B cell (primary cell): ENCODE measurements around the gene CGB1. TPM values are rescaled to one million over a fixed set of nuclear protein-coding genes. Genes with fewer than 3 reads are reported as not detected.

Experiments used
- ATAC-seq: fragments of 200-7000 bp; cut with Tn5 transposase; one replicate; pipeline ENCODE4 v1.10.0; 2021; ENCODE audit warnings: low read depth, mild to moderate bottlenecking, moderate number of reproducible peaks, moderate library complexity
- CTCF ChIA-PET: fragments of 350-600 bp; sonication (Branson Sonifier 250); formaldehyde crosslinking; loops from one replicate; lab custom pipeline; 2021; ENCODE audit warnings: antibody characterized with exemption, inconsistent platforms; lab: Charles Lee
- POLR2A ChIA-PET: fragments of 350-600 bp; sonication (Branson Sonifier 250); formaldehyde crosslinking; loops from one replicate; lab custom pipeline; 2021; ENCODE audit warnings: antibody characterized with exemption; lab: Charles Lee
- DNase-seq: peaks from one replicate; pipeline ENCODE4 v3.0.0; 2013
- H2AFZ ChIP-seq: 2 replicates; pipeline ENCODE4 v1.6.1; 2012; ENCODE audit warnings: mild to moderate bottlenecking, low read depth, low read length; ENCODE audit not compliant: insufficient read depth, poor library complexity, severe bottlenecking
- H3K27ac ChIP-seq, 2 donors: 1 replicate in 1 of 2; 2 replicates in 1 of 2; pipeline ENCODE4 v1.5.1; 2012 to 2013; ENCODE audit warnings: low read length in 2 of 2, mild to moderate bottlenecking in 2 of 2, moderate library complexity in 1 of 2
- H3K27me3 ChIP-seq, 4 experiments: fragments of 200-600 bp in 1 of 4; sonication (generic) in 1 of 4; replicated peaks in 1 of 4; 1 replicate in 2 of 4; 2 replicates in 2 of 4; pipeline versions ENCODE4 v1.6.1 to v1.7.0; 2013 to 2016; ENCODE audit warnings: low read length in 3 of 4, mild to moderate bottlenecking in 2 of 4, mixed read lengths in 1 of 4, moderate library complexity in 1 of 4; ENCODE audit not compliant: insufficient read depth in 4 of 4, control insufficient read depth in 3 of 4; ENCODE audit errors: control extremely low read depth in 1 of 4
- H3K36me3 ChIP-seq, 2 experiments: replicated peaks in 1 of 2; 1 replicate in 1 of 2; 2 replicates in 1 of 2; pipeline versions ENCODE4 v1.6.1 to v1.7.1; 2013; ENCODE audit warnings: low read length in 1 of 2; ENCODE audit not compliant: insufficient read depth in 2 of 2, control insufficient read depth in 1 of 2; ENCODE audit errors: control extremely low read depth in 1 of 2, extremely low read depth in 1 of 2
- H3K4me1 ChIP-seq, 2 donors: fragments of 200-600 bp in 1 of 2; sonication (generic) in 1 of 2; 1 replicate in 1 of 2; 2 replicates in 1 of 2; pipeline versions ENCODE4 v1.5.1 to v1.6.1; 2013 to 2017; ENCODE audit warnings: low read length in 2 of 2; ENCODE audit not compliant: control insufficient read depth in 2 of 2, insufficient read depth in 2 of 2
- H3K4me2 ChIP-seq: replicated peaks from 2 replicates; pipeline ENCODE3; 2012; ENCODE audit warnings: mild to moderate bottlenecking, low read depth, low read length; ENCODE audit not compliant: poor library complexity, severe bottlenecking
- H3K4me3 ChIP-seq, 5 experiments: fragments of 200-600 bp in 1 of 5; sonication (generic) in 1 of 5; 1 replicate in 3 of 5; 2 replicates in 2 of 5; pipeline versions ENCODE4 v1.5.1 to v1.7.0; 2011 to 2016; ENCODE audit warnings: low read length in 4 of 5, mild to moderate bottlenecking in 4 of 5, low read depth in 2 of 5, control low read depth in 1 of 5, moderate library complexity in 1 of 5; ENCODE audit not compliant: insufficient read depth in 1 of 5; ENCODE audit errors: control extremely low read depth in 1 of 5, extremely low read depth in 1 of 5
- H3K79me2 ChIP-seq: fragments of 200-600 bp; sonication (generic); one replicate; pipeline ENCODE4 v1.6.0; 2016; ENCODE audit warnings: low read length; ENCODE audit not compliant: control insufficient read depth, insufficient read depth
- H3K9ac ChIP-seq: fragments of 200-600 bp; sonication (generic); 2 replicates; pipeline ENCODE4 v1.6.1; 2017; ENCODE audit warnings: mild to moderate bottlenecking, low read length, moderate library complexity
- H3K9me3 ChIP-seq, 3 donors: one replicate each; pipeline versions ENCODE4 v1.6.1 to v1.7.1; 2013; ENCODE audit warnings: low read length in 2 of 3; ENCODE audit not compliant: control insufficient read depth in 2 of 3, insufficient read depth in 1 of 3; ENCODE audit errors: control extremely low read depth in 1 of 3
- H4K20me1 ChIP-seq: 2 replicates; pipeline ENCODE4 v1.6.0; 2012; ENCODE audit warnings: mild to moderate bottlenecking, low read length; ENCODE audit not compliant: insufficient read depth, control insufficient read depth, poor library complexity, severe bottlenecking
- H3K27ac Mint-ChIP-seq: one replicate; pipeline ENCODE4 v1.8.0; 2021; ENCODE audit warnings: mixed read lengths
- H3K27me3 Mint-ChIP-seq: one replicate; pipeline ENCODE4 v1.8.0; 2021; ENCODE audit warnings: mixed read lengths
- H3K4me1 Mint-ChIP-seq: one replicate; pipeline ENCODE4 v1.8.0; 2021; ENCODE audit warnings: mixed read lengths
- H3K4me3 Mint-ChIP-seq: one replicate; pipeline ENCODE4 v1.8.0; 2021; ENCODE audit warnings: mixed read lengths
- H3K9me3 Mint-ChIP-seq: one replicate; pipeline ENCODE4 v1.8.0; 2022; ENCODE audit warnings: mixed read lengths; ENCODE audit not compliant: insufficient read depth
- EZH2 ChIP-seq: IDR thresholded peaks from 2 replicates; pipeline ENCODE4 v1.6.1; 2012; ENCODE audit warnings: borderline replicate concordance, low read depth, mild to moderate bottlenecking, moderate library complexity, low read length; ENCODE audit not compliant: insufficient read depth, poor library complexity, severe bottlenecking
- WGBS: methylation state at CpG from one replicate; pipeline ENCODE4 v1.1.5; 2013; ENCODE audit warnings: missing lambda C conversion rate; ENCODE audit not compliant: insufficient coverage; 5-methylcytosine and 5-hydroxymethylcytosine counted together
- intact Hi-C: fragments of 100-400 bp; cut with micrococcal nuclease; formaldehyde crosslinking; loops from one replicate; pipeline ENCODE4 v1.10.0; 2022
- polyA plus RNA-seq: library from polyadenylated mRNA; depleted of rRNA; stranded (reverse); fragments of >200 nt; gene quantifications from 2 replicates; pipeline ENCODE4 v1.2.3, GENCODE V29; 2012
- total RNA-seq, 2 donors: library from RNA; stranded (reverse); fragments of 120-200 nt in 1 of 2; gene quantifications; 1 replicate in 1 of 2; 2 replicates in 1 of 2; pipeline versions ENCODE4 v1.2.3 to v1.2.4, GENCODE V29; 2013 to 2022
- TF ChIP-seq, protein P1 (sequence below): fragments of 200-600 bp; IDR thresholded peaks from one replicate; pipeline ENCODE4 v1.8.0; 2022; ENCODE audit warnings: antibody characterized with exemption, mild to moderate bottlenecking

CGB1 gene
- total and polyA plus RNA-seq, 2 donors (not counting 1 experiment from before 2014, with no cell fraction given) = not detected

GRCh38 chr19:49020342-49020741 is 16.4 kb downstream of the CGB1 start:
- TF ChIP-seq, protein P1, sequence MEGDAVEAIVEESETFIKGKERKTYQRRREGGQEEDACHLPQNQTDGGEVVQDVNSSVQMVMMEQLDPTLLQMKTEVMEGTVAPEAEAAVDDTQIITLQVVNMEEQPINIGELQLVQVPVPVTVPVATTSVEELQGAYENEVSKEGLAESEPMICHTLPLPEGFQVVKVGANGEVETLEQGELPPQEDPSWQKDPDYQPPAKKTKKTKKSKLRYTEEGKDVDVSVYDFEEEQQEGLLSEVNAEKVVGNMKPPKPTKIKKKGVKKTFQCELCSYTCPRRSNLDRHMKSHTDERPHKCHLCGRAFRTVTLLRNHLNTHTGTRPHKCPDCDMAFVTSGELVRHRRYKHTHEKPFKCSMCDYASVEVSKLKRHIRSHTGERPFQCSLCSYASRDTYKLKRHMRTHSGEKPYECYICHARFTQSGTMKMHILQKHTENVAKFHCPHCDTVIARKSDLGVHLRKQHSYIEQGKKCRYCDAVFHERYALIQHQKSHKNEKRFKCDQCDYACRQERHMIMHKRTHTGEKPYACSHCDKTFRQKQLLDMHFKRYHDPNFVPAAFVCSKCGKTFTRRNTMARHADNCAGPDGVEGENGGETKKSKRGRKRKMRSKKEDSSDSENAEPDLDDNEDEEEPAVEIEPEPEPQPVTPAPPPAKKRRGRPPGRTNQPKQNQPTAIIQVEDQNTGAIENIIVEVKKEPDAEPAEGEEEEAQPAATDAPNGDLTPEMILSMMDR = no peak
- no peak for TF ChIP-seq EZH2
- Histone ChIP-seq H2AFZ (no peak overlapping the region), H3K27ac (no peak overlapping the region), H3K4me2 (peak overlapping the region; percentile 32), H3K4me3 (no peak overlapping the region), H3K79me2 (no peaks in the 10 kb centered on the region), H3K4me1 (peaks cover 25 to 40% of the 10 kb centered on the region in 2 donors), H3K9ac (no peak overlapping the region), H3K36me3 (no peaks in the 10 kb centered on the region), H3K9me3 (no peaks in the 10 kb centered on the region), H4K20me1 (no peaks in the 10 kb centered on the region), H3K27me3 (peaks cover 0 to 9% (median 2%) of the 10 kb centered on the region in 4 experiments)
- POLR2A ChIA-PET = interaction anchor here (0.6 to 1.4 kb wide), 4 partner anchors 23 to 232 kb away, joined by 4 to 5 read pairs (median 4); partner anchors contain the start of genes GYS1, LIN7B and RUVBL2
- CTCF ChIA-PET = interaction anchor here (1.0 kb wide), 1 partner anchor 50 kb away, joined by 3 read pairs; no protein-coding TSS in a partner anchor
- intact Hi-C loops = no loop called here
- H3K4me1 Mint-ChIP-seq = peaks cover 34% of the 10 kb centered on the region
- 90% methylated on average over 9 of the region's 11 CpGs for WGBS
- peak overlapping the region; percentile 89 for H3K4me3 Mint-ChIP-seq
- H3K9me3 Mint-ChIP-seq = no peaks in the 10 kb centered on the region
- H3K27ac Mint-ChIP-seq = no peak overlapping the region
- H3K27me3 Mint-ChIP-seq = peaks cover 3% of the 10 kb centered on the region
- DNase-seq (no peak), ATAC-seq (no peak)

DNA sequence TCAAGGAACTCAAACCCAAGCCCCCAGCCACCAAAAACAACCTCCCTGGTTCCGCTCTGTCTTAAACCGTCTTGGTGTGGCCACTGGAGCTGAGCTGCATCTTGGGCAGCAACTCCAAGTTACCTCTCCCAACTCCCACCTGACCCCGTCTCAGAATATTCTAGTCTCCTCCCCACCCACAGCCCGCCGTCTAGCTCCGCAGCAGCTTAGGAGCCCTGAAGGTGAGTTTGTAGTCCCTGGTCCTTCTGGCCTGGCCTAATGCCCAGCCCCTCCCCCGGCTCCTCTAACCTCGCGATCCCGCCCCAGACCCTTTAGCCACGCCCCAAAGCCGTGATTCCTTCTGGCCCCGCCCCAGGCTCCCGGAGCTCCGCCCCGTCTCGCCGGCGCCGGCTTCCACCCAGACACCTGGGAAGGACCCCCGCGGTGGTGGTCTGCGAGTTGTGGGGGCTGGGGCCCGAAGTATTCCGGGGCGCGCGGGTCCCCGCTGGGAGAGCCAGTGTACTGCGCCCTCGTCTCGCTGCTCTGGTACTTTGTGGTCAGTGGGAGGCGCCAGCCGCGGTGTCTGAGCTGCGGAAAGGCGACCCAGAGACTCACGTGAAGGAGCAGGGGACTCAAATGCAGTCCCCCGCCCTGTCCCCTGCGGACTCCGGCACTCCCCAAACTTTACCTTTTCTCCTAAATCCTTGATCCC is 17.3 kb downstream of the CGB1 start:
- Histone ChIP-seq H3K9me3 (no peaks in the 10 kb centered on the region), H3K4me2 (peak overlapping the region; percentile 99), H3K27ac (no peak overlapping the region), H3K4me1 (peaks cover 25 to 40% of the 10 kb centered on the region in 2 donors), H4K20me1 (no peaks in the 10 kb centered on the region), H3K79me2 (no peaks in the 10 kb centered on the region), H2AFZ (peak overlapping the region; percentile 88), H3K4me3 (peak overlapping the region in 4 of 5 experiments; percentile 52 to 73 (median 60)), H3K27me3 (peaks cover 0 to 9% (median 2%) of the 10 kb centered on the region in 4 experiments), H3K36me3 (peaks cover 0 to 4% of the 10 kb centered on the region in 2 experiments), H3K9ac (peak overlapping the region; percentile 72)
- peak overlapping the region; percentile 89 for H3K4me3 Mint-ChIP-seq
- peaks cover 34% of the 10 kb centered on the region for H3K4me1 Mint-ChIP-seq
- peak; percentile 78 for DNase-seq
- intact Hi-C loops = loop anchor here (2.0 kb wide), 1 partner anchor 27 kb away; the partner anchor contains the start of genes GYS1 and RUVBL2
- peak; percentile 61 for ATAC-seq
- CTCF ChIA-PET = interaction anchor here (0.7 to 1.9 kb wide), 6 partner anchors 15 to 55 kb away, joined by 3 to 10 read pairs (median 3); no protein-coding TSS in a partner anchor
- POLR2A ChIA-PET = interaction anchor here (0.6 to 1.4 kb wide), 7 partner anchors 22 to 878 kb away, joined by 3 to 6 read pairs (median 4); partner anchors contain the start of genes GYS1, LIN7B and RUVBL2
- no peaks in the 10 kb centered on the region for H3K27me3 Mint-ChIP-seq
- WGBS = 12% methylated on average over 39 of the region's 41 CpGs
- peak overlapping the region; percentile 64 for H3K27ac Mint-ChIP-seq
- TF ChIP-seq, protein P1 = no peak
- no peak for TF ChIP-seq EZH2
- H3K9me3 Mint-ChIP-seq = no peaks in the 10 kb centered on the region
